ENCODE measurements around the gene VPS33A. TPM values are rescaled to one million over a fixed set of nuclear protein-coding genes. Genes with fewer than 3 reads are reported as not detected.

VPS33A gene
- total and polyA plus RNA-seq, 2 of the 13 experiments (the other 11 are each of a cell fraction or from before 2014, with no cell fraction given): 11.0 to 43.6 TPM

- TF ChIP-seq PRDM15 (CRISPR knock-in tag; IDR thresholded peaks at IDR 0.05): no peak
- TF ChIP-seq ZNF564 (CRISPR knock-in tag; IDR thresholded peaks at IDR 0.05): 0 out of 2 replicates have a peak, but pooled peaks have one; percentile 39
- peak; percentile 80 for TF ChIP-seq NFYB (CRISPR knock-in tag; IDR thresholded peaks at IDR 0.05)
- no peak for TF ChIP-seq NONO (IDR thresholded peaks at IDR 0.05)
- peak; percentile 94 for TF ChIP-seq NONO (CRISPR knock-in tag; conservative IDR thresholded peaks at IDR 0.05)
- TF ChIP-seq NFATC3 (CRISPR knock-in tag; IDR thresholded peaks at IDR 0.05): peak; percentile 60; the same call in 1 of the 2 replicates
- TF ChIP-seq NR2F2 (IDR thresholded peaks at IDR 0.05; ENCODE audit: borderline replicate concordance, low read depth): no peak; the same call in 1 of the 2 replicates
- no peak for TF ChIP-seq GPBP1L1 (CRISPR knock-in tag; IDR thresholded peaks at IDR 0.05)
- TF ChIP-seq TSC22D2 (CRISPR knock-in tag; IDR thresholded peaks at IDR 0.05; ENCODE audit: borderline replicate concordance): no peak
- TF ChIP-seq PAXIP1 (CRISPR knock-in tag; conservative IDR thresholded peaks at IDR 0.05): 0 out of 2 replicates have a peak, but pooled peaks have one; percentile 42
- TF ChIP-seq ERF (CRISPR knock-in tag; IDR thresholded peaks at IDR 0.05): peak; percentile 56; the same call in 1 of the 2 replicates
- TF ChIP-seq SKI (IDR thresholded peaks at IDR 0.05; ENCODE audit: partially characterized antibody): peak; percentile 49
- no peak for TF ChIP-seq PREB (CRISPR knock-in tag; IDR thresholded peaks at IDR 0.05)
- TF ChIP-seq SP5 (CRISPR knock-in tag; IDR thresholded peaks at IDR 0.05; ENCODE audit: borderline replicate concordance, low read depth): peak; percentile 78
- peak; percentile 53; the same call in 1 of the 2 replicates for TF ChIP-seq ZBTB26 (CRISPR knock-in tag; IDR thresholded peaks at IDR 0.05; ENCODE audit: borderline replicate concordance)
- TF ChIP-seq E2F1 (CRISPR knock-in tag; IDR thresholded peaks at IDR 0.05): peak; percentile 83; the same call in 1 of the 2 replicates
Measured at GRCh38 chr12:122225683-122226365, 40.5 kb downstream of the VPS33A start, which contains the start of gene DIABLO (continued).

Data from HepG2 (cell line).